Fibroblast of pulmonary artery (primary cell): ENCODE data around the gene PINLYP.
"Not testable (repeated sequence)": the region's sequence is repeated elsewhere in the genome, so short reads cannot be mapped to it uniquely, and the experiment has no call there.

Experiments used
- DNase-seq: peaks from one replicate; pipeline ENCODE4 v3.0.0-alpha.2; 2010; ENCODE audit warnings: low read depth
- H3K4me3 ChIP-seq: replicated peaks from 2 replicates; pipeline ENCODE4 v1.5.1; 2011; ENCODE audit warnings: low read depth, mild to moderate bottlenecking, control low read depth, low read length, moderate library complexity
- CTCF ChIP-seq: IDR thresholded peaks from 2 replicates; pipeline ENCODE4 v1.5.1; 2011; ENCODE audit warnings: mild to moderate bottlenecking, control low read depth, low read length, inconsistent platforms; ENCODE audit errors: missing control alignments

Gene PINLYP

GRCh38 chr19:43596842-43597461 is 21.4 kb downstream of the PINLYP start:
- peak overlapping the region; percentile 94 for H3K4me3 ChIP-seq
- TF ChIP-seq CTCF: no peak
- no peak for DNase-seq

- peak overlapping the region; percentile 94 for H3K4me3 ChIP-seq
- TF ChIP-seq CTCF: no peak
- no peak for DNase-seq
Measured at GRCh38 chr19:43597876-43598275, 22.3 kb downstream of the PINLYP start.

- TF ChIP-seq CTCF: no peak
- H3K4me3 ChIP-seq: no peak overlapping the region
- DNase-seq: no peak
Measured at GRCh38 chr19:43598445-43599240, 23.0 kb downstream of the PINLYP start.

GRCh38 chr19:43599635-43600295 is 24.2 kb downstream of the PINLYP start:
- DNase-seq: no peak
- no peak for TF ChIP-seq CTCF
- H3K4me3 ChIP-seq: no peak overlapping the region

- DNase-seq, H3K4me3 ChIP-seq: not testable (repeated sequence)
Measured at GRCh38 chr19:43600326-43600725, 24.7 kb downstream of the PINLYP start.

- TF ChIP-seq CTCF: no peak
- no peak for DNase-seq
Measured at GRCh38 chr19:43605875-43606568, 30.4 kb downstream of the PINLYP start.

More at GRCh38 chr19:43605875-43606568, 30.4 kb downstream of the PINLYP start:
- H3K4me3 ChIP-seq: no peak overlapping the region
